ENCODE results near the gene NAA11.
A peak's percentile ranks its signal among the peaks of the same experiment; 100 is the strongest.
"Not testable (repeated sequence)": the region's sequence is repeated elsewhere in the genome, so short reads cannot be mapped to it uniquely, and the experiment has no call there.

Gene NAA11

GRCh38 chr4:79308137-79308536, 17.7 kb downstream of the NAA11 start:
- DNase-seq, result no peak

- DNase-seq, result no peak
Measured at GRCh38 chr4:79306795-79307194, 19.1 kb downstream of the NAA11 start.

- DNase-seq, result no peak
Measured at GRCh38 chr4:79300280-79300679, 25.6 kb downstream of the NAA11 start.

- DNase-seq, result no peak
Measured at GRCh38 chr4:79298484-79298883, 27.4 kb downstream of the NAA11 start.

- DNase-seq, result no peak
Measured at GRCh38 chr4:79298027-79298426, 27.8 kb downstream of the NAA11 start.

GRCh38 chr4:79297479-79297878, 28.4 kb downstream of the NAA11 start:
- no peak for DNase-seq

GRCh38 chr4:79296768-79297428, 29.0 kb downstream of the NAA11 start:
- DNase-seq, result no peak

GRCh38 chr4:79295086-79295485, 30.8 kb downstream of the NAA11 start:
- DNase-seq, result no peak

- DNase-seq, result no peak
Measured at GRCh38 chr4:79294064-79294463, 31.8 kb downstream of the NAA11 start.

- DNase-seq, result peak in 1 of 3 experiments; percentile 12
Measured at GRCh38 chr4:79292008-79292407, 33.9 kb downstream of the NAA11 start.

- no peak for DNase-seq
Measured at GRCh38 chr4:79290376-79290775, 35.5 kb downstream of the NAA11 start.

- peak in 2 of 3 experiments; percentile 41 to 78 for DNase-seq
Measured at GRCh38 chr4:79288185-79288584, 37.7 kb downstream of the NAA11 start.

- peak in 1 of 3 experiments; percentile 64 for DNase-seq
Measured at GRCh38 chr4:79287718-79288117, 38.1 kb downstream of the NAA11 start.

- peak in 1 of 3 experiments; percentile 63 for DNase-seq
Measured at GRCh38 chr4:79287076-79287475, 38.8 kb downstream of the NAA11 start.

GRCh38 chr4:79281566-79282359, 44.1 kb downstream of the NAA11 start:
- peak in 1 of 3 experiments; percentile 50 for DNase-seq

GRCh38 chr4:79277467-79277866, 48.4 kb downstream of the NAA11 start:
- DNase-seq, result not testable (repeated sequence)

GRCh38 chr4:79273915-79274314, 51.9 kb downstream of the NAA11 start:
- no peak for DNase-seq

- no peak for DNase-seq
Measured at GRCh38 chr4:79272761-79273160, 53.1 kb downstream of the NAA11 start.

GRCh38 chr4:79272126-79272525, 53.7 kb downstream of the NAA11 start:
- DNase-seq, result no peak

GRCh38 chr4:79267671-79268070, 58.2 kb downstream of the NAA11 start:
- DNase-seq, result no peak

All from NCI-H1417 (cell line).